Tibial artery (tissue), 4 donors: ENCODE results near the gene MOGAT3.

Source experiments
- DNase-seq, 2 donors: peaks; one replicate each; pipeline ENCODE4 v3.0.0-alpha.2; 2019
- H3K27ac ChIP-seq, 2 donors: fragments of 200-600 bp; sonication (generic) in 1 of 2; 1 replicate in 1 of 2; 2 replicates in 1 of 2; pipeline ENCODE4 v1.5.1; 2018 to 2019; ENCODE audit warnings: mild to moderate bottlenecking in 1 of 2
- H3K27me3 ChIP-seq, 2 donors: fragments of 200-600 bp; sonication (generic) in 1 of 2; one replicate each; pipeline versions ENCODE4 v1.5.1 to v1.6.0; 2016 to 2019
- H3K36me3 ChIP-seq, 3 donors: fragments of 200-600 bp; sonication (generic) in 2 of 3; one replicate each; pipeline ENCODE4 v1.5.1; 2016 to 2019; ENCODE audit warnings: mild to moderate bottlenecking in 2 of 3
- H3K4me1 ChIP-seq, 4 donors: fragments of 200-600 bp; sonication (generic) in 2 of 4; 1 replicate in 3 of 4; 2 replicates in 1 of 4; pipeline ENCODE4 v1.5.1; 2016 to 2019
- H3K4me3 ChIP-seq, 2 donors: fragments of 200-600 bp; sonication (generic) in 1 of 2; 1 replicate in 1 of 2; 2 replicates in 1 of 2; pipeline ENCODE4 v1.5.1; 2018 to 2019; ENCODE audit warnings: mild to moderate bottlenecking in 2 of 2
- H3K9me3 ChIP-seq, 3 donors: fragments of 200-600 bp; sonication (generic) in 1 of 3; one replicate each; pipeline ENCODE4 v1.5.1; 2016 to 2019
- CTCF ChIP-seq, 2 experiments: fragments of 200-600 bp in 1 of 2; fragments of 450-650 bp in 1 of 2; IDR thresholded peaks; one replicate each; pipeline ENCODE4 v1.5.1; 2017 to 2019; ENCODE audit warnings: antibody characterized with exemption in 2 of 2, mild to moderate bottlenecking in 1 of 2, moderate library complexity in 1 of 2
- intact Hi-C: fragments of 100-400 bp; cut with DNase I; formaldehyde crosslinking; loops from one replicate; pipeline ENCODE4 v1.15.0; 2023; ENCODE audit warnings: low total_unique reads

The MOGAT3 gene

GRCh38 chr7:101243646-101244374, 43.0 kb upstream of the MOGAT3 start:
- intact Hi-C loops: no loop called here
- peaks cover 11 to 26% (median 24%) of the 10 kb centered on the region in 3 donors for H3K36me3 ChIP-seq
- no peak for DNase-seq

GRCh38 chr7:101241443-101242349, 40.9 kb upstream of the MOGAT3 start:
- Histone ChIP-seq H3K27me3 (no peaks in the 10 kb centered on the region), H3K36me3 (peaks cover 15 to 45% (median 35%) of the 10 kb centered on the region in 3 donors), H3K9me3 (no peaks in the 10 kb centered on the region), H3K27ac (no peak overlapping the region), H3K4me3 (no peak overlapping the region), H3K4me1 (peaks cover 5 to 36% (median 26%) of the 10 kb centered on the region in 4 donors)
- TF ChIP-seq CTCF (IDR thresholded peaks at IDR 0.05): no peak
- no peak for DNase-seq
- intact Hi-C loops: no loop called here

More at GRCh38 chr7:101243646-101244374, 43.0 kb upstream of the MOGAT3 start:
- Histone ChIP-seq H3K4me3 (peak overlapping the region; percentile 64 to 81), H3K27ac (peak overlapping the region; percentile 96 to 99), H3K4me1 (peaks cover 5 to 31% (median 20%) of the 10 kb centered on the region in 4 donors), H3K9me3 (no peaks in the 10 kb centered on the region), H3K27me3 (no peaks in the 10 kb centered on the region)
- no peak for TF ChIP-seq CTCF (IDR thresholded peaks at IDR 0.05)

- H3K4me3 ChIP-seq: no peak overlapping the region
- H3K27me3 ChIP-seq: no peaks in the 10 kb centered on the region
- no peaks in the 10 kb centered on the region for H3K9me3 ChIP-seq
- DNase-seq: no peak
- peaks cover 5 to 34% (median 24%) of the 10 kb centered on the region in 4 donors for H3K4me1 ChIP-seq
- H3K27ac ChIP-seq: no peak overlapping the region
- H3K36me3 ChIP-seq: peaks cover 15 to 52% (median 39%) of the 10 kb centered on the region in 3 donors
- no peak for TF ChIP-seq CTCF (IDR thresholded peaks at IDR 0.05)
- intact Hi-C loops: no loop called here
Measured at GRCh38 chr7:101241015-101241363, 40.2 kb upstream of the MOGAT3 start.

GRCh38 chr7:101240226-101241014, 39.6 kb upstream of the MOGAT3 start:
- no peaks in the 10 kb centered on the region for H3K9me3 ChIP-seq

More at GRCh38 chr7:101240226-101241014, 39.6 kb upstream of the MOGAT3 start:
- H3K4me3 ChIP-seq: no peak overlapping the region
- DNase-seq: no peak
- peaks cover 15 to 58% (median 41%) of the 10 kb centered on the region in 3 donors for H3K36me3 ChIP-seq
- no peak overlapping the region for H3K27ac ChIP-seq
- no peaks in the 10 kb centered on the region for H3K27me3 ChIP-seq
- peaks cover 4 to 28% (median 20%) of the 10 kb centered on the region in 4 donors for H3K4me1 ChIP-seq
- intact Hi-C loops: no loop called here
- no peak for TF ChIP-seq CTCF (IDR thresholded peaks at IDR 0.05)
